ENCODE measurements around the gene CDCP2.

DNA sequence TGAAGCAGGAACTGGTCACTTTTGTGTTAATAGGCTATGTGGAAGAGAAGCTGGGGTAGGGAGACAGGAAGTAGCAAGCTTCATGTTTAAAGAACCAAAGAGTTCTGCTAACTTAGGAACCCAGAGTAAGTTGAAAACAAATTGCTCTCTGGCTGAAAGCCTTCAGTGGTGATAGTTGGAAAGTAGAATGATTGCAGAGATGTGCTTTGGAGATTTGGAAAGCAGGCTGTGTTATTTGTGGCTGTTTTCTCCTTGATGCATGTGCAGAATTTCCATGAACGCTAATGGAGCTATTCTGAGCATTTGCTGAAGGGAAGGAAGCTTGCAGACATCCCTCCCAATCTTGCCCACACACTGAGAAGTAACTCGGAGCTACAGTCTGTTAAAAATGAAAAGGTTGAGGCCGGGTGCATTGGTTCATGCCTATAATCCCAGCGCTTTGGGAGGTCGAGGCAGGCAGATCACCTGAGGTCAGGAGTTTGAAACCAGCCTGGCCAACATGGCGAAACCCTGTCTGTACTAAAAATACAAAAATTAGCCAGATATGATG is 53.7 kb downstream of the CDCP2 start:
- TF ChIP-seq, protein P1, sequence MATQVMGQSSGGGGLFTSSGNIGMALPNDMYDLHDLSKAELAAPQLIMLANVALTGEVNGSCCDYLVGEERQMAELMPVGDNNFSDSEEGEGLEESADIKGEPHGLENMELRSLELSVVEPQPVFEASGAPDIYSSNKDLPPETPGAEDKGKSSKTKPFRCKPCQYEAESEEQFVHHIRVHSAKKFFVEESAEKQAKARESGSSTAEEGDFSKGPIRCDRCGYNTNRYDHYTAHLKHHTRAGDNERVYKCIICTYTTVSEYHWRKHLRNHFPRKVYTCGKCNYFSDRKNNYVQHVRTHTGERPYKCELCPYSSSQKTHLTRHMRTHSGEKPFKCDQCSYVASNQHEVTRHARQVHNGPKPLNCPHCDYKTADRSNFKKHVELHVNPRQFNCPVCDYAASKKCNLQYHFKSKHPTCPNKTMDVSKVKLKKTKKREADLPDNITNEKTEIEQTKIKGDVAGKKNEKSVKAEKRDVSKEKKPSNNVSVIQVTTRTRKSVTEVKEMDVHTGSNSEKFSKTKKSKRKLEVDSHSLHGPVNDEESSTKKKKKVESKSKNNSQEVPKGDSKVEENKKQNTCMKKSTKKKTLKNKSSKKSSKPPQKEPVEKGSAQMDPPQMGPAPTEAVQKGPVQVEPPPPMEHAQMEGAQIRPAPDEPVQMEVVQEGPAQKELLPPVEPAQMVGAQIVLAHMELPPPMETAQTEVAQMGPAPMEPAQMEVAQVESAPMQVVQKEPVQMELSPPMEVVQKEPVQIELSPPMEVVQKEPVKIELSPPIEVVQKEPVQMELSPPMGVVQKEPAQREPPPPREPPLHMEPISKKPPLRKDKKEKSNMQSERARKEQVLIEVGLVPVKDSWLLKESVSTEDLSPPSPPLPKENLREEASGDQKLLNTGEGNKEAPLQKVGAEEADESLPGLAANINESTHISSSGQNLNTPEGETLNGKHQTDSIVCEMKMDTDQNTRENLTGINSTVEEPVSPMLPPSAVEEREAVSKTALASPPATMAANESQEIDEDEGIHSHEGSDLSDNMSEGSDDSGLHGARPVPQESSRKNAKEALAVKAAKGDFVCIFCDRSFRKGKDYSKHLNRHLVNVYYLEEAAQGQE (IDR thresholded peaks at IDR 0.05; ENCODE audit: insufficient replicate concordance, low read depth): no peak
- TF ChIP-seq, protein P2, sequence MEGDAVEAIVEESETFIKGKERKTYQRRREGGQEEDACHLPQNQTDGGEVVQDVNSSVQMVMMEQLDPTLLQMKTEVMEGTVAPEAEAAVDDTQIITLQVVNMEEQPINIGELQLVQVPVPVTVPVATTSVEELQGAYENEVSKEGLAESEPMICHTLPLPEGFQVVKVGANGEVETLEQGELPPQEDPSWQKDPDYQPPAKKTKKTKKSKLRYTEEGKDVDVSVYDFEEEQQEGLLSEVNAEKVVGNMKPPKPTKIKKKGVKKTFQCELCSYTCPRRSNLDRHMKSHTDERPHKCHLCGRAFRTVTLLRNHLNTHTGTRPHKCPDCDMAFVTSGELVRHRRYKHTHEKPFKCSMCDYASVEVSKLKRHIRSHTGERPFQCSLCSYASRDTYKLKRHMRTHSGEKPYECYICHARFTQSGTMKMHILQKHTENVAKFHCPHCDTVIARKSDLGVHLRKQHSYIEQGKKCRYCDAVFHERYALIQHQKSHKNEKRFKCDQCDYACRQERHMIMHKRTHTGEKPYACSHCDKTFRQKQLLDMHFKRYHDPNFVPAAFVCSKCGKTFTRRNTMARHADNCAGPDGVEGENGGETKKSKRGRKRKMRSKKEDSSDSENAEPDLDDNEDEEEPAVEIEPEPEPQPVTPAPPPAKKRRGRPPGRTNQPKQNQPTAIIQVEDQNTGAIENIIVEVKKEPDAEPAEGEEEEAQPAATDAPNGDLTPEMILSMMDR (IDR thresholded peaks at IDR 0.05; ENCODE audit: insufficient read depth, low read length): no peak
- no peak for TF ChIP-seq POLR2AphosphoS5 (IDR thresholded peaks at IDR 0.05; ENCODE audit: low read depth)
- no peak for TF ChIP-seq GABPA (IDR thresholded peaks at IDR 0.05; ENCODE audit: low read depth)
- no peak for TF ChIP-seq SPI1 (IDR thresholded peaks at IDR 0.05; ENCODE audit: borderline replicate concordance, low read depth)
